K562 (cell line): ENCODE data around the gene MIF. TPM values are rescaled to one million over a fixed set of nuclear protein-coding genes. Genes with fewer than 3 reads are reported as not detected.

ENCODE experiments used
- CBFB ChIP-seq: sonication (generic); formaldehyde crosslinking; IDR thresholded peaks from 2 replicates; pipeline ENCODE4 v1.4.0; 2020; ENCODE audit warnings: mild to moderate bottlenecking, missing genetic modification reagents
- CHD7 ChIP-seq: fragments of 200-600 bp; sonication (generic); IDR thresholded peaks from one replicate; pipeline ENCODE4 v1.6.1; 2012; ENCODE audit warnings: mild to moderate bottlenecking, low read depth, low read length, inconsistent platforms
- MCM7 ChIP-seq, 2 experiments: fragments of 450-650 bp; IDR thresholded peaks; 2 replicates each; pipeline ENCODE4 v1.6.1; 2016 to 2018
- MYC ChIP-seq, 2 experiments: fragments of 250-450 bp in 1 of 2; sonication (Bioruptor Pico) in 1 of 2; IDR thresholded peaks; 2 replicates each; pipeline versions ENCODE4 v1.5.1 to v1.6.1; 2012 to 2021; ENCODE audit warnings: low read depth in 2 of 2, borderline replicate concordance in 1 of 2, improper control_type of control experiment in 1 of 2, low read length in 1 of 2, mild to moderate bottlenecking in 1 of 2, moderate library complexity in 1 of 2
- NFE2L1 ChIP-seq: fragments of 450-650 bp; IDR thresholded peaks from 2 replicates; pipeline ENCODE4 v1.6.1; 2016; ENCODE audit warnings: missing genetic modification characterization, low read depth, mild to moderate bottlenecking, missing compliant biosample characterization, moderate library complexity, borderline replicate concordance
- SAP30 ChIP-seq: fragments of 200-600 bp; sonication (generic); IDR thresholded peaks from 2 replicates; pipeline ENCODE4 v1.6.1; 2012; ENCODE audit warnings: borderline replicate concordance, low read depth, mild to moderate bottlenecking, moderate library complexity, low read length, control low read depth, inconsistent platforms; ENCODE audit not compliant: insufficient read depth, poor library complexity, severe bottlenecking
- TFAM ChIP-seq: fragments of 250-450 bp; sonication (Bioruptor Pico); conservative IDR thresholded peaks from 2 replicates; pipeline ENCODE4 v1.5.0; 2021; ENCODE audit warnings: mild to moderate bottlenecking, moderate library complexity
- ZBED1 ChIP-seq: IDR thresholded peaks from 2 replicates; pipeline ENCODE4 v1.6.1; 2014
- ZNF232 ChIP-seq: sonication (generic); formaldehyde crosslinking; IDR thresholded peaks from 2 replicates; pipeline ENCODE4 v1.8.0; 2022; ENCODE audit warnings: mild to moderate bottlenecking, missing genetic modification reagents
- ZNF282 ChIP-seq: sonication (generic); formaldehyde crosslinking; IDR thresholded peaks from 2 replicates; pipeline ENCODE4 v1.8.1; 2023; ENCODE audit warnings: missing genetic modification reagents
- polyA plus RNA-seq, 8 experiments: library from polyadenylated mRNA; depleted of rRNA in 4 of 8; stranded (reverse) in 5 of 8; unstranded in 3 of 8; fragments of >200 nt; fragmentation: Nextera tagmentation in 2 of 8; fragmentation: Illumina TruSeq in 1 of 8; extraction: Ambion mirVana in 2 of 8; extraction: Trizol in 1 of 8; gene quantifications; 2 replicates each; pipeline versions ENCODE4 v1.2.1 to v1.2.3, GENCODE V29; 2011 to 2014; ENCODE audit warnings: inconsistent platforms in 1 of 8, missing spikeins in 1 of 8
- total RNA-seq, 7 experiments: library from RNA; depleted of rRNA in 6 of 7; stranded (reverse); fragments of >200 nt in 6 of 7; fragmentation: Illumina TruSeq in 2 of 7; extraction: Trizol in 2 of 7; gene quantifications; 2 replicates each; pipeline versions ENCODE4 v1.2.1 to v1.2.3, GENCODE V29; 2011 to 2021; ENCODE audit warnings: low replicate concordance in 1 of 7
- TF ChIP-seq, protein P1 (sequence below): fragments of 200-800 bp; sonication (Bioruptor generic); IDR thresholded peaks from 2 replicates; pipeline ENCODE4 v1.6.1; 2017; ENCODE audit warnings: missing genetic modification characterization, missing compliant biosample characterization

MIF gene
- total and polyA plus RNA-seq, 9 of the 15 experiments (the other 6 are each of a cell fraction or from before 2014, with no cell fraction given), result 7.4 to 666 (median 193) TPM

GRCh38 chr22:23857606-23858483 is 36.3 kb upstream of the MIF start, which contains the start of gene SLC2A11 (continued):
- TF ChIP-seq CHD7, result no peak
- TF ChIP-seq CBFB, result no peak
- TF ChIP-seq TFAM, result no peak
- TF ChIP-seq ZNF282, result no peak
- no peak for TF ChIP-seq ZNF232 (CRISPR knock-in tag)
- peak; percentile 62; the same call in 1 of the 2 replicates for TF ChIP-seq MYC (IDR thresholded peaks at IDR 0.05; ENCODE audit: low read depth, low read length)
- TF ChIP-seq MYC (CRISPR knock-in tag; IDR thresholded peaks at IDR 0.05; ENCODE audit: borderline replicate concordance, low read depth), result no peak
- TF ChIP-seq ZBED1, result no peak
- no peak for TF ChIP-seq SAP30
- TF ChIP-seq, protein P1, sequence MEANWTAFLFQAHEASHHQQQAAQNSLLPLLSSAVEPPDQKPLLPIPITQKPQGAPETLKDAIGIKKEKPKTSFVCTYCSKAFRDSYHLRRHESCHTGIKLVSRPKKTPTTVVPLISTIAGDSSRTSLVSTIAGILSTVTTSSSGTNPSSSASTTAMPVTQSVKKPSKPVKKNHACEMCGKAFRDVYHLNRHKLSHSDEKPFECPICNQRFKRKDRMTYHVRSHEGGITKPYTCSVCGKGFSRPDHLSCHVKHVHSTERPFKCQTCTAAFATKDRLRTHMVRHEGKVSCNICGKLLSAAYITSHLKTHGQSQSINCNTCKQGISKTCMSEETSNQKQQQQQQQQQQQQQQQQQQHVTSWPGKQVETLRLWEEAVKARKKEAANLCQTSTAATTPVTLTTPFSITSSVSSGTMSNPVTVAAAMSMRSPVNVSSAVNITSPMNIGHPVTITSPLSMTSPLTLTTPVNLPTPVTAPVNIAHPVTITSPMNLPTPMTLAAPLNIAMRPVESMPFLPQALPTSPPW (CRISPR knock-in tag), result peak; percentile 6; the same call in 1 of the 2 replicates
- no peak for TF ChIP-seq MCM7 (IDR thresholded peaks at IDR 0.05)
- TF ChIP-seq NFE2L1 (tag), result no peak
